ENCODE results near the gene CCDC34.

GRCh38 chr11:27383645-27384044 lies 20.6 kb upstream of the CCDC34 start:
- TF ChIP-seq CTCF (IDR thresholded peaks at IDR 0.05; ENCODE audit: insufficient read depth, low read length) (no peak), GABPA (IDR thresholded peaks at IDR 0.05; ENCODE audit: low read depth) (no peak), POLR2AphosphoS5 (IDR thresholded peaks at IDR 0.05; ENCODE audit: low read depth) (no peak)

Measured in HL-60 (cell line).